SK-N-SH treated with all-trans-retinoic acid at 6 μM for 48 hours (cell line): Measurements from ENCODE around the gene LINC00237.

Experiments used
- ARNTL ChIP-seq: fragments of 450-650 bp; formaldehyde crosslinking; IDR thresholded peaks from 2 replicates; pipeline ENCODE4 v1.5.0; 2020; ENCODE audit warnings: low read depth, mild to moderate bottlenecking, moderate library complexity, borderline replicate concordance
- CSDC2 ChIP-seq: fragments of 250-450 bp; sonication (Bioruptor Pico); IDR thresholded peaks from 2 replicates; pipeline ENCODE4 v1.5.0; 2020; ENCODE audit warnings: mild to moderate bottlenecking, moderate library complexity
- GLIS3 ChIP-seq: fragments of 250-450 bp; sonication (Bioruptor Pico); IDR thresholded peaks from 2 replicates; pipeline ENCODE4 v1.5.0; 2020; ENCODE audit warnings: mild to moderate bottlenecking, moderate library complexity
- ISL1 ChIP-seq: fragments of 250-450 bp; sonication (Bioruptor Pico); IDR thresholded peaks from 2 replicates; pipeline ENCODE4 v2.1.2; 2022; ENCODE audit warnings: mild to moderate bottlenecking, moderate library complexity
- RARB ChIP-seq: fragments of 250-450 bp; sonication (Bioruptor Pico); IDR thresholded peaks from 2 replicates; pipeline ENCODE4 v1.8.0; 2021; ENCODE audit warnings: mild to moderate bottlenecking, moderate library complexity
- SNAI2 ChIP-seq: fragments of 250-450 bp; sonication (Bioruptor Pico); IDR thresholded peaks from 2 replicates; pipeline ENCODE4 v1.5.0; 2020; ENCODE audit warnings: mild to moderate bottlenecking, moderate library complexity
- TCF4 ChIP-seq: fragments of 250-450 bp; sonication (Bioruptor Pico); IDR thresholded peaks from 2 replicates; pipeline ENCODE4 v1.8.0; 2021; ENCODE audit warnings: mild to moderate bottlenecking, moderate library complexity, borderline replicate concordance
- ZFP3 ChIP-seq: fragments of 250-450 bp; sonication (Bioruptor Pico); IDR thresholded peaks from 2 replicates; pipeline ENCODE4 v1.5.0; 2020; ENCODE audit warnings: mild to moderate bottlenecking, moderate library complexity
- ZFP30 ChIP-seq: fragments of 450-650 bp; formaldehyde crosslinking; IDR thresholded peaks from 2 replicates; pipeline ENCODE4 v1.5.0; 2022; ENCODE audit warnings: mild to moderate bottlenecking, moderate library complexity
- ZNF8 ChIP-seq: fragments of 450-650 bp; formaldehyde crosslinking; IDR thresholded peaks from 2 replicates; pipeline ENCODE4 v1.5.0; 2020; ENCODE audit warnings: mild to moderate bottlenecking, moderate library complexity
- TF ChIP-seq, protein P1 (sequence below): fragments of 250-450 bp; sonication (Bioruptor Pico); IDR thresholded peaks from 2 replicates; pipeline ENCODE4 v1.8.0; 2021; ENCODE audit warnings: low read depth, mild to moderate bottlenecking, moderate library complexity, borderline replicate concordance
- TF ChIP-seq, protein P2 (sequence below): fragments of 250-450 bp; sonication (Bioruptor Pico); IDR thresholded peaks from 2 replicates; pipeline ENCODE4 v1.8.0; 2020; ENCODE audit warnings: mild to moderate bottlenecking, moderate library complexity, borderline replicate concordance

DNA sequence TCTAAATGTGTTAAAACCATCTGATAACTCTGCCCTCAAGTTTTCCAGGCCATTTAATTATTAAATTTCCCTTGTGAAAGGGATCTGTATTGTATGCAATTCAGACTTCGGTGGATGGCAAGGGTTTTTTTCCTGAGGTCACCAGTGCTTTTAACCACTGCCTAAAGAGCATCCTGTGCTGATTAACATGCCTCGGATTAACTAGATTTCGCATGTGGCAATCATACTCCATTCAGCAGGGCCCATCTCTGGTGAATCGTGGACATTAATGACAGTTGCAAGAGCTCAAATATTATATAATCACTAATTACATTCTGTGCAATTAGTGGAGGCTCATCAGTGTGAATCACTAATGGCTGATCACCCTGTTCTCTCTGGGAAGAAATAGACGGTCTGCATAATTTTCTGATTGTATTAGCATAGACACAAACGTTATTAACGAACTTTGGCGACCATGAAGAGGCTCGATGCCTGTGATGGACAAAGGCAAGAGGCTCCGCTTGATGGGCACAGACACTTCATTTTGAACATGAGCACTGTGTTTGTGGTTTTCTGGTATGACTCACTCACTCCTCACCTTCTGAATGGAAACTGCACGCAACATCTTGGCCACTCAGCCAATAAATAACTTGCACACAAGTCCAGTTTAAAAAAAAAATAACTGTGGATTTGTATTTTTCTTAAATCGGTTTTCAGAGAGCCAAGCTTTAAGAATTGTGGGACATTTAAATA lies 31.4 kb downstream of the LINC00237 start:
- no peak for TF ChIP-seq CSDC2 (CRISPR knock-in tag)
- no peak for TF ChIP-seq ZFP30
- TF ChIP-seq TCF4: no peak
- no peak for TF ChIP-seq GLIS3 (CRISPR knock-in tag)
- TF ChIP-seq RARB: no peak
- TF ChIP-seq ZNF8 (CRISPR knock-in tag): no peak
- no peak for TF ChIP-seq ISL1
- TF ChIP-seq, protein P1, sequence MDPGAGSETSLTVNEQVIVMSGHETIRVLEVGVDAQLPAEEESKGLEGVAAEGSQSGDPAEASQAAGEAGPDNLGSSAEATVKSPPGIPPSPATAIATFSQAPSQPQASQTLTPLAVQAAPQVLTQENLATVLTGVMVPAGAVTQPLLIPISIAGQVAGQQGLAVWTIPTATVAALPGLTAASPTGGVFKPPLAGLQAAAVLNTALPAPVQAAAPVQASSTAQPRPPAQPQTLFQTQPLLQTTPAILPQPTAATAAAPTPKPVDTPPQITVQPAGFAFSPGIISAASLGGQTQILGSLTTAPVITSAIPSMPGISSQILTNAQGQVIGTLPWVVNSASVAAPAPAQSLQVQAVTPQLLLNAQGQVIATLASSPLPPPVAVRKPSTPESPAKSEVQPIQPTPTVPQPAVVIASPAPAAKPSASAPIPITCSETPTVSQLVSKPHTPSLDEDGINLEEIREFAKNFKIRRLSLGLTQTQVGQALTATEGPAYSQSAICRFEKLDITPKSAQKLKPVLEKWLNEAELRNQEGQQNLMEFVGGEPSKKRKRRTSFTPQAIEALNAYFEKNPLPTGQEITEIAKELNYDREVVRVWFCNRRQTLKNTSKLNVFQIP (CRISPR knock-in tag): no peak
- no peak for TF ChIP-seq SNAI2 (CRISPR knock-in tag)
- no peak for TF ChIP-seq ZFP3
- TF ChIP-seq, protein P2, sequence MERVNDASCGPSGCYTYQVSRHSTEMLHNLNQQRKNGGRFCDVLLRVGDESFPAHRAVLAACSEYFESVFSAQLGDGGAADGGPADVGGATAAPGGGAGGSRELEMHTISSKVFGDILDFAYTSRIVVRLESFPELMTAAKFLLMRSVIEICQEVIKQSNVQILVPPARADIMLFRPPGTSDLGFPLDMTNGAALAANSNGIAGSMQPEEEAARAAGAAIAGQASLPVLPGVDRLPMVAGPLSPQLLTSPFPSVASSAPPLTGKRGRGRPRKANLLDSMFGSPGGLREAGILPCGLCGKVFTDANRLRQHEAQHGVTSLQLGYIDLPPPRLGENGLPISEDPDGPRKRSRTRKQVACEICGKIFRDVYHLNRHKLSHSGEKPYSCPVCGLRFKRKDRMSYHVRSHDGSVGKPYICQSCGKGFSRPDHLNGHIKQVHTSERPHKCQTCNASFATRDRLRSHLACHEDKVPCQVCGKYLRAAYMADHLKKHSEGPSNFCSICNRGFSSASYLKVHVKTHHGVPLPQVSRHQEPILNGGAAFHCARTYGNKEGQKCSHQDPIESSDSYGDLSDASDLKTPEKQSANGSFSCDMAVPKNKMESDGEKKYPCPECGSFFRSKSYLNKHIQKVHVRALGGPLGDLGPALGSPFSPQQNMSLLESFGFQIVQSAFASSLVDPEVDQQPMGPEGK (CRISPR knock-in tag): no peak
- TF ChIP-seq ARNTL (CRISPR knock-in tag): no peak
